ENCODE measurements around the gene FRMPD1.

Gene FRMPD1

GRCh38 chr9:37621273-37622121 lies 29.3 kb upstream of the FRMPD1 start:
- no peak for TF ChIP-seq CTCF (IDR thresholded peaks at IDR 0.05; ENCODE audit: borderline replicate concordance, control extremely low read depth, extremely low read depth, insufficient read depth, missing control alignments)
- no peak for DNase-seq (ENCODE audit: low spot score)
- in situ Hi-C loops (cut with MboI; ENCODE audit: low sequenced_read_pairs, unreplicated experiment), result no loop called here

DNA sequence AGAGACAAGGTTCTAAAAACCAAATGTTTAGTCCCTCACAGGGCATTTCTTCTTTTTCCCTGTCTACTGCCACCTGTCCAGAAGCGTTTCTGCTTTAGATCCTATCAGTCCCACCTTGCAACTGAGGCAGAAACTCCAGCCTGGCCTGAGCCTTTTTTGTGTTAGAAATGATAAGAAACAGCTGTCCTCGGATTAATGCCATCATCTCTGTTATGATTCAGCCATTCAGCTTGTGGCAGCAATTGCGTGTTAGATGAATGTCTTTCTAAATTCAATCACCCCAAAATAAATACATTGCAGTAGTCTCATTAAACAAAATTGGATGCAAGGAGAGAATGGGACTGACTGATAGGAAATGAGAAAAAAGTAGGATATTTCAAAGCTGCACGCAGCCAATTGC lies 28.3 kb upstream of the FRMPD1 start:
- in situ Hi-C loops (cut with MboI; ENCODE audit: low sequenced_read_pairs, unreplicated experiment), result no loop called here
- TF ChIP-seq CTCF (IDR thresholded peaks at IDR 0.05; ENCODE audit: borderline replicate concordance, control extremely low read depth, extremely low read depth, insufficient read depth, missing control alignments), result no peak
- DNase-seq (ENCODE audit: low spot score), result no peak

DNA sequence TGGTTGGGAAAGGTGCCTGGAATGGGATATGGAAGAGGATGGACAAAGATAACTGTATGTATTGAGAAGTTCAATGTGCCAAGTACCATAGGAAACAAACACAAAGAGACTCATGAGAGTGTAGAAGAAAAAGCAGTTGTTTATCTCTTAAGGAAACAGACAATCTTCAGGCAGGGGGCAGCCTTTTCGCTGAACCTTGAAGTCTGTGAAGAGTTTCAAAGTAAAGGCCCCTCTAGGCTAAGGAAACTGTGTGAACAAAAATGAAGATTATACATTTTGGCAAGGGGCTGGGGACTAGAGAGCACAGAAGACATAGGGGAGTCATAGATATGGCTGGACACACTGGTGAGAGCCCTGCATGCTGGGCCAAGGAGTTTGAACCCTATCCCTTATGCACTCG lies 27.5 kb upstream of the FRMPD1 start:
- TF ChIP-seq CTCF (IDR thresholded peaks at IDR 0.05; ENCODE audit: borderline replicate concordance, control extremely low read depth, extremely low read depth, insufficient read depth, missing control alignments), result no peak
- DNase-seq (ENCODE audit: low spot score), result no peak
- in situ Hi-C loops (cut with MboI; ENCODE audit: low sequenced_read_pairs, unreplicated experiment), result no loop called here

DNA sequence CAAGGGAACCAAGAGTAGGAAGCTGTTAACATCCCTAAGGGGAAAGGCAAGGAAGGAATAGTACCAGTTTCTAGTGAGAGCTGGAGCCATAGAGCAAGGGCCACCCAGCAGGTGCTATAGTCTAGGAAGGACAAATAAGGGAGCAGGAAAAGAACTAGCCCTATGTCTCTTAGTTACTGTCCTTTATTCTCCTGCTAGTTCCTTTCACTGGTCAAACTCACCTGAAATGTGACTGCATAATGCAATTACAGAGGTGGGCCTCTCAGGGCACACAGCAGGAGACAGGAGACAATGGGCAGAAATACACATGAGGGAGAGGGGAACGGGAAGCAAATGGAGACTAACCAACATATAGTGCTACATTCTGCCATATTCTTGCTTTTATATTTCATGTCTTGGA lies 26.7 kb upstream of the FRMPD1 start:
- no peak for TF ChIP-seq CTCF (IDR thresholded peaks at IDR 0.05; ENCODE audit: borderline replicate concordance, control extremely low read depth, extremely low read depth, insufficient read depth, missing control alignments)
- in situ Hi-C loops (cut with MboI; ENCODE audit: low sequenced_read_pairs, unreplicated experiment), result no loop called here
- DNase-seq (ENCODE audit: low spot score), result no peak

DNA sequence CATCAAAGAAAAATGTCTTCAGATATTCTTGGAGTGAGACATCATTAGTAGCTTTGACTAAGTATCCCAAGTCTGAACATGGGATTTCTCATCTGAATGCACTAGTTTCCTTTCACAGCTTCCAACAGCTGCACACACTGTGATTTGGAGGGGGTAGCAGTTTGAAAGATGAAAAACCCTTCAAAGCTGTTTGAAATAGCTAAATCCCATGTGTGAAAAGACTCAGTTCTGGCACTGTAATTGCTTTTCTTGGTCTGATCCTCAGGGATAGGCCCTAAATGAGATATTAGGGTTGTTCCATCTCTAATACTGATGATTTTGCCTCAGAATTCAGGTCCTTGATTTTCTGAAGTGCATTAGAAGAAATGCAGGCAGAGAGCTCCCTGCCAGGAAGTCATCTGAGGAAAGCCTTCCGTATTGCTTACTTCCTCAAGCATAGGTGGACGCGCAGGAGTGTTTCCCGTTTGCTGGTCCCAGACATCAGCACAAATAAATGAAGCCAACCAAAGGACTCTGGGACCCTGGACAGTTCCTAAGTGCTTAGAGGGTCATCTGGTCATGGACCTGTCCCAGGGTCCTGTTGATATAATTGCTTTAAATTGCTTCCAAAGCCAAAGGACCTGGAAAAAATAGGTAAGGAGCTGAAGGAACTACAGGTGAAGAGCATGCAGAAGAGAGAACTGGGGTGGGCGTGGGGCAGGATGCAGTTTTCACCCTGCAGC lies 25.6 kb upstream of the FRMPD1 start:
- TF ChIP-seq CTCF (IDR thresholded peaks at IDR 0.05; ENCODE audit: borderline replicate concordance, control extremely low read depth, extremely low read depth, insufficient read depth, missing control alignments), result no peak
- DNase-seq (ENCODE audit: low spot score), result no peak
- in situ Hi-C loops (cut with MboI; ENCODE audit: low sequenced_read_pairs, unreplicated experiment), result no loop called here

DNA sequence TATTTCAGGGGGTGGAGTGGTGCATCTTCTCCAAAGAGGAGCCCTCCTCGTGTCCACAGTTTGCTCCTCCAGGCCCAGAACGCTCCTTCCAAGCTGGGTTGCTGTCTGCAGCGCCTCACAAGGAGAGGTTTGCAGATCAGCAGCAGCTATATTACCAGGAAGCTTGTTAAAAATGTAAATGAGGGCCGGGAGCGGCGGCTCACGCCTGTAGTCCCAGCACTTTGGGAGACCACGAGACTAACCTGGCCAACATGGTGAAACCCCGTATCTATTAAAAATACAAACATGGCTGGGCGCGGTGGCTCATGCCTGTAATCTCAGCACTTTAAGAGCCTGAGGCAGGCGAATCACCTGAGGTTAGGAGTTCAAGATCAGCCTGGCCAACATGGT lies 25.0 kb upstream of the FRMPD1 start:
- no peak for DNase-seq (ENCODE audit: low spot score)
- in situ Hi-C loops (cut with MboI; ENCODE audit: low sequenced_read_pairs, unreplicated experiment), result no loop called here
- no peak for TF ChIP-seq CTCF (IDR thresholded peaks at IDR 0.05; ENCODE audit: borderline replicate concordance, control extremely low read depth, extremely low read depth, insufficient read depth, missing control alignments)

Data from GM13976 (cell line).